Right hindlimb (tissue), 1 donor: Measurements from ENCODE around the gene DDIAS.
"Not testable (repeated sequence)": the region's sequence is repeated elsewhere in the genome, so short reads cannot be mapped to it uniquely, and the experiment has no call there.

Experiments
- DNase-seq: peaks from one replicate; pipeline ENCODE4 v3.0.0-alpha.2; 2018

Gene DDIAS, protein sequence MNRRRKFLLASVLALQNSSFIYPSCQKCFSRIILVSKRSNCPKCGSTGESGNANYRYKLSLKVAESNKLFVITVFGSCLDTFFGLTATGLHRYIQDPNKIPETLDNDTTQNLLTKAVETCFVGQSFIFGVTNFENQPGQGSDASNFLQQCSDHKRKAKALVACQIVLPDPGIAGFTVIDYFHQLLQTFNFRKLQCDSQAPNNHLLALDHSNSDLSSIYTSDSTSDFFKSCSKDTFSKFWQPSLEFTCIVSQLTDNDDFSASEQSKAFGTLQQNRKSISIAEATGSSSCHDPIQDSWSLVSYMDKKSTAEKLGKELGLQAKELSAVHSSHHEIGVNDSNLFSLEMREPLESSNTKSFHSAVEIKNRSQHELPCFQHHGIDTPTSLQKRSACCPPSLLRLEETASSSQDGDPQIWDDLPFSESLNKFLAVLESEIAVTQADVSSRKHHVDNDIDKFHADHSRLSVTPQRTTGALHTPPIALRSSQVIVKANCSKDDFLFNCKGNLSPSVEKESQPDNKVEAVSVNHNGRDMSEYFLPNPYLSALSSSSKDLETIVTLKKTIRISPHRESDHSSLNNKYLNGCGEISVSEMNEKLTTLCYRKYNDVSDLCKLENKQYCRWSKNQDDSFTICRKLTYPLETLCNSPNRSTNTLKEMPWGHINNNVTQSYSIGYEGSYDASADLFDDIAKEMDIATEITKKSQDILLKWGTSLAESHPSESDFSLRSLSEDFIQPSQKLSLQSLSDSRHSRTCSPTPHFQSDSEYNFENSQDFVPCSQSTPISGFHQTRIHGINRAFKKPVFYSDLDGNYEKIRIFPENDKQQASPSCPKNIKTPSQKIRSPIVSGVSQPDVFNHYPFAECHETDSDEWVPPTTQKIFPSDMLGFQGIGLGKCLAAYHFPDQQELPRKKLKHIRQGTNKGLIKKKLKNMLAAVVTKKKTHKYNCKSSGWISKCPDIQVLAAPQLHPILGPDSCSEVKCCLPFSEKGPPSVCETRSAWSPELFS

DNA sequence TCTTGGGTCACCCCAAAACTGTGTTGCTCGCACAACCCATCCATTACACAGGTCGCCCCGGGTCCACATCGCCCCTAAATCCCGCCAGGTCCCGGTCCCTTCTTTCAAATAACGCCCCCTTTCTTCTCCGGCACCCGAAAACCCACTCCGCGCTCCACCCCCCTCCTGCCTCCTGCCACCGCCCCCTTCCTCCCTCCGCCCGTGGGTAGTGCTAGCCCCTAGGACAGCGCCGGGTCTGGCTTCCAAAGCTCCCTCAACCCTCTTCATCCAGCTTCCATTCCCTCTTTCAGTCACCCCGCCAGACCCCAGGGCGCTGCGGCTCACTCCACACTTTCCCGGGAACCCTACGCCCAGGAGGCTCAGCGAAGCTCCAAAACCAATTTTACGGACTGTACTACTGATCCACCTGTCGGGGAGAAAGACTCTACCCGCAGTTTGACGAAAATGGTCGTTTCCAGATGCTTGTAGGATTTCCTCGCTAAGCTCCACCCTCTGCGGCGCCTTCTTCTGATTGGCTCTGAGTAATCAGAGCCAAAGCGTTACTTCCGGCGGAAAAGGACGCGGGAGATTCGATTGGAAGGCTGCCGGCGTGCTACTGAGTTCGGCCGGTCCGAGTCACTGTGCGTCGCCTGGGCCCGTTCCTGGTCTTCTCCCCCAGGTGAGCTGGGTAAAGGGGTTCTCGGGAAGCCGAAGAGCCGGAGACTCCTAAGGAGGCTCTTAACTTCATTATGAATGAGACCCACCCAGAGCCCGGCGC is at the start of gene DDIAS:
Gene DDIAS, plus strand, starts transcription at position 572 of the 757 bp plus-strand sequence. CDS start 13,003 bp downstream, outside the sequence.
- peak; percentile 96 for DNase-seq

DNA sequence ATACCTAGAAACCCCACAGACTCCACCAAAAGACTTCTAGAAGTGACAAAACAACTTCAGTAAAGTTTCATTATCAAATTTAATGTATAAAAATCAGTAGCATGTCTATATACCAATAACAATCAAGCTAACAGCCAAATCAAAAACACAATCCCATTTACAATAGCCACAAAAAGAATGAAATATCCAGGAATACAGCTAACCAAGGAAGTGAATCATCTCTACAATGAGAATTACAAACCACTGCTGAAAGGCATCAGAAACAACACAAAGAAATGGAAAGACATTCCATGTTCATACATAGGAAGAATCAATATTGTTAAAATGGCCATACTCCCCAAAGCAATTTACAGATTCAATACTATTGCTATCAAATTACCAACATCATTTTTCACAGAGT is 47.3 kb upstream of the DDIAS start:
- DNase-seq: no peak

DNA sequence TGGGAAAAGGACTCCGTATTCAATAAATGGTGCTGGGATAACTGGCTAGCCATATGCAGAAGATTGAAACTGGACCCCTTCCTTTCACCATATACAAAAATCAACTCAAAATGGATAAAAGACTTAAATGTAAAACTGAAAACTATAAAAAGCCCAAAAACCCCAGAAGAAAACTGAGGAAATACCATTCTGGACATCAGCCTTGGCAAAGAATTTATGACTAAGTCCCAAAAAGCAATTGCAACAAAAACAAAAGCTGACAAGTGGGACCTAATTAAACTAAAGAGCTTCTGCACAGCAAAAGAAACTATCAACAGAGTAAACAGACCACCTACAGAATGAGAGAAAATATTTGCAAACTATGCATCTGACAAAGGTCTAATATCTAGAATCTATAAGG is 46.6 kb upstream of the DDIAS start:
- DNase-seq: not testable (repeated sequence)

DNA sequence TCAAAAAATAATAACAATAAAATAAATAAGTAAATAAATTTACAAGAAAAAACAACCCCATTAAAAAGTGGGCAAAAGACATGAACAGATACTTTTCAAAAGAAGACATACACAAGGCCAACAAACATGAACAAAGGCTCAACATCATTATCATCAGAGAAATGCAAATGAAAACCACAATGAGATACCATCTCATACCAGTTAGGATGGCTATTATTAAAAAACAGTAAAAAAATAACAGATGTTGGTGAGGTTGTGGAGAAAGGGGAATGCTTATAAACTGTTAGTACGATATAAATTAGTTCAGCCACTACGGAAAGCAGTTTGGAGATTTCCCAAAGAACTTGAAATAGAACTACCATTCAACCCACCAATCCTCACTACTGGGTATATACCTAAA is 45.9 kb upstream of the DDIAS start:
- DNase-seq: no peak

DNA sequence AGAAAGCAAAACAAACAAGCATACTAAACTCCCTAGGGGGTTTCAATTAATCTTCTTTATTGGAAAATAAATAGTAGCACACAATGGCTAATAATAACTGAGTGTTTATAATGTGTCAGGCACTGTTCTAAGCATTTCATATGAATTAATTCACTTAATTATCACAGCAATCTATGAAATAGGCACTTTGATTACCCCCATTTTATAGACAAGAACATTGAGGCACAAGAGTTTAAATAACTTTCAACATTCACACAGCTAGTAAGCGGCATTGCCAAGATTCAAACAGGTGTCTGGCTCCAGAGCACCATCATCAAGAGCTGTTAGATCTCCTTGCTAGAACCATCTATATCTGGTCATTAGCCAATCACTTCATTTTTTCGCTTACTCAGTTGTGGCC is 44.4 kb upstream of the DDIAS start:
- no peak for DNase-seq

DNA sequence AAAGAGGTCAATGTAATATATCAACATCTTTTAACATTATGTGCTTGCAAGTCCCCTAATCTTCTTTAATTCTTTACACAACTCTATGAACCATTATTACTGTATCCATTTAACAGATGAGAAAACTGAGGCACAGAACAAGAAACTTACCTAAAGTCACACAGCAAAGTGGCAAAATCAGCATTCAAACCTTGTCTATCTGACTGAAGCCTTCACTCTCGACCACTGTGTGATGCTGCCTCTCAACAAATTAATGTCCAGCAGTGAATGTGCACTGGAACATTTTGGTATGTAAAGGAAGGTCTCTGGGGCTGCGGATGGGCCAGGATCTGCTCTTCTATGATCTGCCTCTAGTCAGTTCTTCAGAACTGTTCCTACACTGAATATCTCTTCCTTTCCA is 43.4 kb upstream of the DDIAS start:
- no peak for DNase-seq

DNA sequence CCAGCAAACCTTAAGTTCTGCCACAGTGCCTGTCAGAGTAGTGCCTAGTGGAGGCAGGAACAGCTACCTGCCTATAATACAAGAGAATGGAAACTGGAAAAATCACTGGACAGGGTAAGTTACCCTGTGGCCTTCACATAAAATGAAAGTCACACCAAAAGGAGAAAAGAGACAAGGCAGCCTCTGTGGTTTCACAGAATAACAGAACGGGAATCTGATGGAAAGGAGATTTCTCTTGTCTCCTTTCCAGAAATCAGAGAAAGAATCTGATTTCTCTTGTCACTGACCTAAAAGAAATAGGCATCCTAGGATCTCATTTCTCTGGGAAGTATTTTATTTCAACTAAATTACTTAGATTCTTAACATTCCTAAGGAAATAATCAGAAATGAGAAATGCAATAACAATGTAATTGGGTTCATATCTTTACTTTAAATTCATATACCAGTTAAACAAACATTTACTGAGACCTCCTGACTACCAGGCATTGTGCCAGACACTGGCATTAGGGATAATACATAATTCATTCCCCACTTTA is 42.9 kb upstream of the DDIAS start:
- no peak for DNase-seq

DNA sequence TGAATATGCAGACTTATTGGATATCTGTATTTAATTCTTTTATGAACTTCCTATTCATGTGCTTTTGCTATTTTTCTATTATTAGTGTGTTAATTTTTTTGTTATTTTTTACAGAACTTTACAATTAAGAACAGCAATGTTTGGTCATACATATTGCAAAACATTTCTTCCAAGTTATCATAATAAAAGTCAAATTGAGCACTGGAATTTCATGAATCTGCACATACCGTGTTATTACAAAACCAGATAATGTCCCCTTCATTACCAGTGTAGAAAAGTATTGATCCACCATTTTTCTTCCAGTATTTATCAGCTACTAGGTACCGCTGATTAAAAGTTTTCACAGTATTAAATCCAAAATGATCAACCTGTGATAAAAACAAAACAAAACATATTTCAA is 41.8 kb upstream of the DDIAS start:
- DNase-seq: no peak

DNA sequence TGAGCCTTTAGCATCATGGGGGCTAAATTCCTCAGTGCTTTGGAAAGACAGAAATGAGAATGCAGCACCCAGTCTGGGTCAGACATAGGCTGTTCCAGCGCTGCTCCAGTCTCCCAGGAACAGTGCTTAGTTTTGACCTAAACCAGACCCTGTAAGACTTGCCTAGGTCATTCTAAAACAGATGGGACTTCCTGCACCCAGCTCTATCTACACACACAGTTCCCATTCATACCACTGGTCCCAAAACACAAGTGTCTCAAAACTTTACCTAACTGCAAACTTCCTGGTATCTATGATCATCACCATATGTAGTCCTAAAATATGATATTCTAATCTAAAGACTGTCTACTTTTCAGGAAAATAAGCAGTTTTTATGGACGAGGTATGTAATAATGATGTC is 39.2 kb upstream of the DDIAS start:
- DNase-seq: no peak

DNA sequence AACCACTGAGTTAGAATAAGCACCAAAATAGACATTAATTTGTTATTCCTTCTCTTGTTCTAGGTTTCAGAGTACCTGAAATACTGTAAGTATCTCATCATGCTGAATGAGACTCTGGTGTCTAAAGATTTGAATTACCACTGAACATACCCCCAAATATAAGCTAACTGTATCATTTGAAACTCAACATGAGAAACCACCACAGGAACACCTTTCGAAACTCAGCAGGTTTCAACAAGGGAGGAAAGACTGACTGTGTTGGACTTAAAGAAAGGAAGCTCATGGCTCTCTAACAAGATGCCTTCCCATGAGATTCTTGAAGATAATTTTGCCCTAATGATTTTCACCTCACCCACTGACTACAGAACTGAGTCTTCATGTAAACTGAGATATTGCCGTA is 38.3 kb upstream of the DDIAS start:
- no peak for DNase-seq

DNA sequence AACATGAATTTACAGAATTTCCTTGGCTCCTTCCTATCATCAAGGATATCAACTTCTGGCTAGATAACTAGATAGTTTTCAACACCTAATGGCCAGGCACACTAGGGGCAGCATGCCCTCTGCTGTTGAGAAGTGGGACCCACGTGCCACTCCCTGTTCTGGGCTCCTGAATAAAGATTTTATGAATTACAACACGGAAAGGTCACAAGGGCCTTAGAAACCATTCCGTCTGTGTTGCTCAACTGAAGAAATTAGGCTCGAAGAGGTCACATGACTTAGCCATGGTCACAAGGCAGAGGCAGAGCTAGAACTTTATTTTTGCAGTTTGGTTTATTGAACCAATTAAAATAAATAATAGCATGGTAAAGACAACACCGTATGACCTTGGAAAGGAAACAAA is 37.3 kb upstream of the DDIAS start:
- DNase-seq: peak; percentile 31

DNA sequence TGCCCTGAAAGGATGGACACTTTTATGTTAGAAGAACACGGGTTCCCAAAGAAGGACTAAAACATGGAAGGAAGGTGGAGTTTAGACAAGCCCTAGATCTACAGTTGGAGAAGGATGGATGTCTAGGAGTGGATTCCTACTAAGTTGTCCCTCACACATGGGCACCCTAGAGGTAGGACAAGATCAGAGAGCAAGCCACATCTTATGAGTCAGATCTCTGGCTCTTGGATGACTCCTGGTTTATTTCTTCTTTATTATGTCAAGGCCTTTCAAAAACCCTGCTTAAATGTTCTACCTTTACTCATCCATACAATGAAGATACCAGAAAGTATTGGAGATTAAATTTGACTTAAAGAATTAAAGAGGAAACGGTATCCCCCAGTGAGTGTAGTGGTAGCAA is 35.7 kb upstream of the DDIAS start:
- DNase-seq: no peak

DNA sequence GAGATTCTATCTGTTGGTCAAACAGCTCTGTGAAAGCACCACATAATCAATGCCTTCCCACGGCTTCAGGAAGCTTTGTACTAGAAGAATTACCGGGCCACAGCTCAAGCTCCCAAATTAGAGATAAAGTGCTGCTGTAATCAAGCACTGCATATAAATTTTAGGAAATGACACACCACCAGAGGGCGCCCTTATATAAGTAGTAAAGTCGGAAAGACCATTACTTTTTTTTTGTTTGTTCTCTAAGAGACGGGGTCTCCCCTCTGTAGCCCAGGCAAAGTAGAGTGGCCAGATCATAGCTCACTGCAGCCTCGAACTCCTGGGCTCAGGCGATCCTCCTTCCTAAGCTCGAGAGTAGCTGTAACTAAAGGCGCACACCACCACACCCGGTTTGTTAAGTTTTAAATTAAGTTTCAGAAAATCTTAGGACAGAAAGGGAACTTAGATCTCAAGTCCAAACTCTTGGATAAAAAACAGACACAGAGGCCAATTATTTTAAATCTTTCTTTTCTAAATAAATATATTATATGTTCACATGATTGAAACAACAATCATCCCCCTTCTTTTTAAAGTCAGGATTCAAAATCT is 33.9 kb upstream of the DDIAS start:
- DNase-seq: peak; percentile 57

DNA sequence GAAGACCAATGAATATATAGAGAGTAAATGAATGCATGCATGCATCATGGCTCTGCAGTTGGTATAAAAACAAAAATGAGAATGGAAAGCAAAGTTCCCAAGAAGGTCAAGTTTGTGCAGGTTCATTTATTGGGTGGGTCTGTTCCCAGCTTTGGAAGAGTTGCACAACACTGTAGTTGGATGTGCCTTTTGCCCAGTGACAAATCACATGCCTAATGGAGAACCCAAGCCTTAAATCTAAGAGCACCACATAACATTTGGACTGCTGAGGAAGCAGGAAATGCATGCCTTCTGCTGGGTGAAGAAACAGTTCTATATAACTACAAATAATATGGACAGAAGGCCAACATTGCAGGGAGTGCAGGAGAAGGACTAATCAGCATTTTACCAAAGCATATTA is 31.9 kb upstream of the DDIAS start:
- no peak for DNase-seq

DNA sequence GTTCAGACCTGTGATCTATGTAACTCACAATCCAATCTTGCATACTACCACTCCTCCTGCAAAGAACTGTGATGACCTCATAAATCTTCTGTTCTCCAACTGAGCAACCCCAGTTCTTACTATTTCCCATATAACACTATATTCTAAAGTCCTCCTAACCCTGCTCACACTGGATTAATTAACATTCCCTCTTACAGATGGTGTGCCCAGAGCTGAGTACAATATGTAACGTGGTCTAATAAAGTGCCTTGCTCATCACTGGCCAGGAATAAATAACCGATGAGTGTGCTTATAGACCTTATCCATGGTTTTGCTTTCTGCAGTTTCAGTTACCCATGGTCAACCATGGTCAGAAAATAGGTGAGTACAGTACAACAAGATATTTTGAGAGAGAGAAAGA is 29.9 kb upstream of the DDIAS start:
- DNase-seq: no peak

DNA sequence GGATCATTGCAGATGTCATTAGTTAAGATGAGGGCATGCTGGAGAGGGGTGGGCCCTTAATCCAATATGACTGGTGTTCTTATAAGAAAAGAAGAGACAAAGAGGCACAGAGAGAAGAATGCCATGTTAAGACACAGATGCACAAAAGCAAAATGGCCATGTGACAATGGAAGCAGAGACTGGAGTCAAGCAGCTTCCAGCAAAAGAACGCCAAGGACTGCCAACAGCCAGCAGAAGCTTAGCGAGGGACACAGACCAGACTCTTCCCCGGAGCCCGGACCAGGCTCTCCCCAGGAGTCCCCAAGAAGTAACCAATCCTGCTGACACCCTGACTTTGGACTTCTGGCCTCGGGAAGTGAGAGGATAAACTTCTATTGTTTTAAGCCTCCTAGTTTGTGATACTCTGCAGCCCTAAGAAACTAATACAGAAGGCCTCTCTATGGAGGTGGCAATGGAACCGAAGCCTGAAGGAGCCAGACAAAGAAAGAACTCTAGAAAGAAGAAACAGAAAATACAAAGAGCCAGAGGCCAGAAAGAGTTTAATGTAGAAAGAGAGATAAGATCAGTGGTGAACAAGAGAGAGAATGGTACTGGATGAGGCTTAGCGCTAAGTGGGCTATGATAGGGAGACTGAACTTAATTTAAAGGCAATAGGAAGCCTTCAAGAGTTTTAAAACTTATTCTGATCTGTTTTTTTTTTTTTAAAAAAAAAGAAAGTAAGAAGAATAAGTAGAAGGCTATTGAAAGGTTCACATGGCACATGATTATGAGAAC is 29.0 kb upstream of the DDIAS start:
- DNase-seq: no peak

DNA sequence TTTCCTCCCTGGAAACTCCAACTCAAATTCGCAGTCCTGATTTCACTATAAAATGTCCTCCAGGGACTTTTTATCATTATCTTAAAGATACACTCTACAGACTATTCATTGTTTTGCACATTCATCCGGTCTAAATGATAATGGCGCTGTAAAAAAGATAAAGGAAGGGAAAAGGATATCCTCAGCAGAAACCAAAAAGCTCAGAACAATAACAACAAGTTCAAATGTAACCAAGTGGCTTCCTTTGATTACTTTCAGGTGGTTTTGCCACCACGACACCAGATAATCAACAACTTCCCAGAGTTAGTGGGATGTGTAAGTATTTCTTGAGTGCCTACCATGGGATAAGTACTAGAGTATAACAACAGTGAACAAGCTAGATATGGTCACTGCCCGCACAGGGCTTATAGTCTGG is 27.6 kb upstream of the DDIAS start:
- DNase-seq: no peak

DNA sequence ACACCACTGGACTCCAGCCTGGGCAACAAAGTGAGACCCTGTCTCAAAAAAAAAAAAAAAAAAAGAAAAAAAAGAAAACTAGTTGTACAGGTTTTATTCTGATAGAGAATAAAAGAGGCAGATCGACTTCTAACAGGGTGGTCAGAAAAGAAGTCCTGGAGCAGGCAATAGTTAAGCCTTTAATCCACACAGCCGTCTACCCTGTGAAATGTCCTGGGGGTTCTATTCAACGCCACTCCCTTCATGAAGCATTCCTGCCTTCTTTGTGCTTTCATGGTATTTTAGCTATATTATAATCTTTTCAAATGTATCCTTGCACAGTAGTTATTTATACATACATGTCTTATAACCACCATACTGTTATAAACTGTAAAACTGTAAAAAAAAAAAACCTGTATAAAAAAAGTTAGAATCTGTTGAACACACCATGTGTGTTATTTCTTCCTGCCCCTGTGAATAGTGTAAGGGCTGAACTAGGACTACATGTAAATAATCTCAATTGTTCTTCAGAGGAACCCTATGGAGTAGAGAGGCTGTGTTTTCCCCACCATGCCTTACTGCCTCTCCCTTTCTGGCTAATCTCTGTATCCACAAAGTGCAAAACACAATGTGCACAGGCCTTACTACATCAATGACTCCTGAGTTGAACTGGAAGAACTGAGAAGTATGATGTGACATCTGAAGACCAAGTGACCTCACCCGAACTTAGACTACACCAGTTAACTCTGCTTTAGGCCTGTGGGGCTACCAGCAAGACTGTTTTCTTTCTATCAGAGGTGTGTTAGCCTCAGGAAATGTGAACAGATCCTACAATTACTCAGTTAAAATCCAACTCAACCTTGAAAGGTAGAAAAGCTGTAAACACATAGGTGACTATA is 26.7 kb upstream of the DDIAS start:
- no peak for DNase-seq

DNA sequence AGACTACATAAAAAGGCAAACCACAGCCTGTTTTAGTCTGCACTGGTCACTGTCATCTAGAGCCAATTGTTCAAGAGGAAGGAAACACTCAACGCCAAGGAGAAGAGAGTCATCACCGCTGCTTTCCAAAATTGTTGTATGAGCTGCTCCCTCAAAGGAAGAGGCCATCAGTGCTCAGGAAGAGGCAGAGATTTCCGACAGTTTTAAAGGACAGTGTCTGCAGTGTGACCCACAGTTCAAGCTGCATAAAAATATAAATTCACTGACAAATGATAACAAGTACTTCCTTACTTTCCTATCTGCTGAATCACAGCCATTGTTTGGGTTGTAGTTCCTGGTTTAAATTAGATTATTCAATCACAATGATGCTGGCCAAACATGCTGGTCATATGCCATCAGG is 17.7 kb upstream of the DDIAS start:
- no peak for DNase-seq
